Heart left ventricle (tissue), 16 donors: ENCODE results near the gene KLLN. TPM values are rescaled to one million over a fixed set of nuclear protein-coding genes. Genes with fewer than 3 reads are reported as not detected.

Experiments
- ATAC-seq, 4 donors: fragments of 200-7000 bp; cut with Tn5 transposase; one replicate each; pipeline ENCODE4 v1.9.1; 2020 to 2022; ENCODE audit warnings: moderate library complexity in 4 of 4, mild to moderate bottlenecking in 3 of 4, moderate number of reproducible peaks in 1 of 4
- DNase-seq, 5 donors: peaks; one replicate each; pipeline ENCODE4 v3.0.0-alpha.2; 2020
- H3K27ac ChIP-seq, 12 donors: fragments of 200-600 bp; sonication (generic) in 4 of 12; one replicate each; pipeline versions ENCODE4 v1.5.0 to v1.8.0; 2016 to 2022; ENCODE audit warnings: mild to moderate bottlenecking in 2 of 12
- H3K27me3 ChIP-seq, 9 donors: fragments of 200-600 bp; sonication (generic) in 2 of 9; one replicate each; pipeline versions ENCODE4 v1.5.1 to v1.8.0; 2016 to 2022; ENCODE audit warnings: mild to moderate bottlenecking in 3 of 9
- H3K36me3 ChIP-seq, 9 donors: fragments of 200-600 bp; sonication (generic) in 2 of 9; one replicate each; pipeline versions ENCODE4 v1.5.0 to v1.8.0; 2018 to 2022; ENCODE audit warnings: mild to moderate bottlenecking in 2 of 9
- H3K4me1 ChIP-seq, 12 donors: fragments of 200-600 bp; sonication (generic) in 4 of 12; one replicate each; pipeline versions ENCODE4 v1.5.0 to v1.8.0; 2016 to 2022; ENCODE audit warnings: mild to moderate bottlenecking in 3 of 12
- H3K4me3 ChIP-seq, 12 donors: fragments of 200-600 bp; sonication (generic) in 4 of 12; one replicate each; pipeline versions ENCODE4 v1.5.0 to v1.8.0; 2017 to 2022; ENCODE audit warnings: mild to moderate bottlenecking in 9 of 12, moderate library complexity in 4 of 12
- H3K9me3 ChIP-seq, 12 donors: fragments of 200-600 bp; sonication (generic) in 4 of 12; one replicate each; pipeline versions ENCODE4 v1.5.0 to v1.8.0; 2016 to 2022; ENCODE audit warnings: mild to moderate bottlenecking in 1 of 12
- CTCF ChIP-seq, 12 donors: fragments of 200-600 bp; sonication (generic) in 4 of 12; IDR thresholded peaks; one replicate each; pipeline versions ENCODE4 v1.5.0 to v1.8.0; 2018 to 2022; ENCODE audit warnings: antibody characterized with exemption in 12 of 12, mild to moderate bottlenecking in 5 of 12
- POLR2A ChIP-seq, 2 donors: fragments of 450-650 bp; IDR thresholded peaks; one replicate each; pipeline ENCODE4 v1.6.1; 2017; ENCODE audit warnings: antibody characterized with exemption in 2 of 2, mild to moderate bottlenecking in 2 of 2, moderate library complexity in 2 of 2
- WGBS, 4 donors: extraction: QIAGEN DNeasy Blood & Tissue Kit in 2 of 4; methylation state at CpG; one replicate each; pipeline versions ENCODE4 v1.1.5 to v1.1.7; 2013 to 2018; 5-methylcytosine and 5-hydroxymethylcytosine counted together
- intact Hi-C, 10 donors: fragments of 100-400 bp; cut with DNase I; formaldehyde crosslinking; loops; one replicate each; pipeline versions ENCODE4 v1.11.1 to v1.14.2; 2022
- polyA plus RNA-seq, 2 donors: library from polyadenylated mRNA; stranded (reverse); fragments of 200-250 nt; gene quantifications; one replicate each; pipeline ENCODE4 v1.2.3, GENCODE V29; 2013
- total RNA-seq, 9 donors: library from RNA; depleted of rRNA in 2 of 9; stranded (reverse); fragments of >200 nt in 2 of 9; fragmentation: NEBNext Ultra II Directional in 3 of 9; extraction: Animal tissue kit (Norgen Biotek cat#: 25700) in 3 of 9; gene quantifications; one replicate each; pipeline versions ENCODE4 v1.1.0 to v1.2.4, GENCODE V29; 2016 to 2023
- donor health status: ischemic (EF 13 %, LVEDD 7.1; RV severe dilation, severe dysfunction).
- donor health status: healthy with polysubstance abuse.
- donor health status: DM: no; HTN: yes; CAD: no.
- donor health status: DM: no; HTN: no; CAD: no.
- donor health status: ischemic (EF 25% LVEDD 6.9; RV normal size, moderate dysfunction).
- donor health status: ischemic (EF 25% LVEDD 5.7; RV mildly dilated, moderate dysfunction).
- donor health status: healthy.
- donor health status: DM: yes; HTN: yes; CAD: no.
- donor health status: ischemic (EF 35%, LVEDD 5.7; RV mildly dilated, moderate dysfunction).
- donor health status: nonischemic (EF 11% LVEDD 7.7; RV severe dilation, severe dysfunction).
- donor health status: DM: yes; HTN: yes; CAD: no.
- donor health status: PGD.
- donor health status: ischemic (EF 29% LVEDD 5.4; RV normal size, mild dysfunction).
- donor health status: nonischemic (EF 23%, LVEDD 6.1; RV moderate dilation, normal function).

Gene KLLN
- total and polyA plus RNA-seq, 11 donors: 0.13 to 0.57 (median 0.27) TPM

GRCh38 chr10:87895430-87895829 is 32.1 kb upstream of the KLLN start:
- H3K27me3 ChIP-seq: no peaks in the 10 kb centered on the region
- H3K4me1 ChIP-seq: peaks cover 0 to 51% (median 16%) of the 10 kb centered on the region in 12 donors
- H3K4me3 ChIP-seq: no peak overlapping the region
- H3K27ac ChIP-seq: no peak overlapping the region
- intact Hi-C loops: no loop called here
- DNase-seq (no peak), ATAC-seq (no peak)
- TF ChIP-seq POLR2A (IDR thresholded peaks at IDR 0.05): no peak
- no peak for TF ChIP-seq CTCF (IDR thresholded peaks at IDR 0.05)
- peaks cover 0 to 12% (median 8%) of the 10 kb centered on the region in 9 donors for H3K36me3 ChIP-seq
- WGBS, 4 donors: 71 to 77% (median 77%) methylated on average over 1 of the region's 1 CpG
- peaks cover 0 to 22% (median 0%) of the 10 kb centered on the region in 12 donors for H3K9me3 ChIP-seq

GRCh38 chr10:87887548-87888289 is 24.4 kb upstream of the KLLN start:
- H3K4me3 ChIP-seq: no peak overlapping the region
- H3K36me3 ChIP-seq: peaks cover 0 to 40% (median 19%) of the 10 kb centered on the region in 9 donors
- peaks cover 0 to 9% (median 0%) of the 10 kb centered on the region in 12 donors for H3K9me3 ChIP-seq
- WGBS, 4 donors: 91 to 94% (median 93%) methylated on average over 2 of the region's 2 CpGs
- no peaks in the 10 kb centered on the region for H3K27me3 ChIP-seq
- no peak for TF ChIP-seq POLR2A (IDR thresholded peaks at IDR 0.05)
- no peak for TF ChIP-seq CTCF (IDR thresholded peaks at IDR 0.05)
- H3K4me1 ChIP-seq: peaks cover 0 to 36% (median 8%) of the 10 kb centered on the region in 12 donors
- ATAC-seq: no peak
- no peak for DNase-seq
- intact Hi-C loops: no loop called here
- H3K27ac ChIP-seq: no peak overlapping the region

- Histone ChIP-seq H3K36me3 (peaks cover 0 to 40% (median 19%) of the 10 kb centered on the region in 9 donors), H3K9me3 (peaks cover 0 to 9% (median 0%) of the 10 kb centered on the region in 12 donors), H3K4me3 (no peak overlapping the region), H3K4me1 (peaks cover 0 to 36% (median 12%) of the 10 kb centered on the region in 12 donors), H3K27ac (no peak overlapping the region), H3K27me3 (no peaks in the 10 kb centered on the region)
- DNase-seq: no peak
- intact Hi-C loops: no loop called here
- TF ChIP-seq CTCF (IDR thresholded peaks at IDR 0.05): no peak
- no peak for TF ChIP-seq POLR2A (IDR thresholded peaks at IDR 0.05)
- 93 to 97% (median 95%) methylated on average over 1 of the region's 1 CpG for WGBS, 4 donors
- ATAC-seq: no peak
Measured at GRCh38 chr10:87887146-87887545, 23.8 kb upstream of the KLLN start.

GRCh38 chr10:87886635-87887034 is 23.3 kb upstream of the KLLN start:
- no peak overlapping the region for H3K4me3 ChIP-seq
- DNase-seq: no peak
- TF ChIP-seq CTCF (IDR thresholded peaks at IDR 0.05) (no peak), POLR2A (IDR thresholded peaks at IDR 0.05) (no peak)
- peaks cover 0 to 9% (median 0%) of the 10 kb centered on the region in 12 donors for H3K9me3 ChIP-seq
- H3K36me3 ChIP-seq: peaks cover 0 to 40% (median 19%) of the 10 kb centered on the region in 9 donors
- H3K27me3 ChIP-seq: no peaks in the 10 kb centered on the region
- WGBS, 4 donors: 93 to 100% (median 97%) methylated on average over 2 of the region's 2 CpGs
- intact Hi-C loops: no loop called here
- no peak overlapping the region for H3K27ac ChIP-seq
- no peak for ATAC-seq
- H3K4me1 ChIP-seq: peaks cover 0 to 35% (median 12%) of the 10 kb centered on the region in 12 donors
